Nephron (organoid): Measurements from ENCODE around the gene ZDHHC3.

Experiments used
- H3K27ac Mint-ChIP-seq, 3 experiments: 2 replicates each; pipeline ENCODE4 v1.8.0; 2020; ENCODE audit warnings: mixed read lengths in 3 of 3, mild to moderate bottlenecking in 2 of 3, moderate library complexity in 1 of 3
- H3K27me3 Mint-ChIP-seq: 2 replicates; pipeline ENCODE4 v1.8.0; 2021; ENCODE audit warnings: low read depth, mild to moderate bottlenecking, moderate library complexity, mixed read lengths
- H3K36me3 Mint-ChIP-seq: 2 replicates; pipeline ENCODE4 v1.8.0; 2020; ENCODE audit warnings: low read depth, mixed read lengths
- H3K4me1 Mint-ChIP-seq: 2 replicates; pipeline ENCODE4 v1.8.0; 2020; ENCODE audit warnings: mixed read lengths
- H3K4me3 Mint-ChIP-seq, 3 experiments: 2 replicates each; pipeline ENCODE4 v1.8.0; 2020; ENCODE audit warnings: mild to moderate bottlenecking in 3 of 3, mixed read lengths in 3 of 3, moderate library complexity in 2 of 3
- H3K9me3 Mint-ChIP-seq: 2 replicates; pipeline ENCODE4 v1.8.0; 2020; ENCODE audit warnings: mixed read lengths
- CTCF ChIP-seq, 3 experiments: fragments of 200-600 bp; sonication (generic); IDR thresholded peaks; one replicate each; pipeline ENCODE4 v1.5.0; 2021; ENCODE audit warnings: antibody characterized with exemption in 3 of 3; ENCODE audit not compliant: unreplicated experiment in 3 of 3

ZDHHC3 gene

GRCh38 chr3:44887101-44887500 is 88.9 kb downstream of the ZDHHC3 start:
- no peak overlapping the region for H3K4me3 Mint-ChIP-seq
- no peaks in the 10 kb centered on the region for H3K36me3 Mint-ChIP-seq
- H3K4me1 Mint-ChIP-seq: peaks cover 5% of the 10 kb centered on the region
- no peaks in the 10 kb centered on the region for H3K9me3 Mint-ChIP-seq
- no peak for TF ChIP-seq CTCF (IDR thresholded peaks at IDR 0.05; ENCODE audit: unreplicated experiment in 3 of 3)
- peaks cover 27% of the 10 kb centered on the region for H3K27me3 Mint-ChIP-seq
- H3K27ac Mint-ChIP-seq: no peak overlapping the region

DNA sequence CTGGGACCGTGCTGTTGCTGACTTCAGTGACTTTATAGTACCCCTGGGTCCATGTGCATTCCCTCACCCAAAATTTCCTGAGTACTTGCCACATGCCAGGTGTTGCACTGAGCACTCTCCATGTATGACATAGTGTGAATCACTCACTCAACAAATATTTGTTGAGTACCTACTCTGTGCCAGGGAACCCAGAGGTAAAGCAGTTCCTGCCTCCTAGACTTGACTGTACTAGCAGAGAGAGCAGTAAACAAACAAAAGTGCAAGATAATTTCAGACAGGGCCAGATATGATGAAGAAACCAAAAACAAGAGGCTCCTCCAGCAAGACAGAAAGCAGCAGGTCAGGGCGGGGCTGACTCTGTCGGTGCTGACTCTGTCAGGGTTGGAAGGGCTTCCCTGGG is 89.4 kb downstream of the ZDHHC3 start:
- Mint-ChIP-seq H3K36me3 (no peaks in the 10 kb centered on the region), H3K27me3 (peaks cover 27% of the 10 kb centered on the region), H3K27ac (no peak overlapping the region), H3K4me3 (no peak overlapping the region), H3K4me1 (peaks cover 5% of the 10 kb centered on the region), H3K9me3 (no peaks in the 10 kb centered on the region)
- TF ChIP-seq CTCF (IDR thresholded peaks at IDR 0.05; ENCODE audit: unreplicated experiment in 3 of 3): no peak

GRCh38 chr3:44885618-44886017 is 90.4 kb downstream of the ZDHHC3 start:
- no peak for TF ChIP-seq CTCF (IDR thresholded peaks at IDR 0.05; ENCODE audit: unreplicated experiment in 3 of 3)
- H3K27me3 Mint-ChIP-seq: peaks cover 24% of the 10 kb centered on the region
- H3K4me1 Mint-ChIP-seq: peaks cover 5% of the 10 kb centered on the region
- H3K36me3 Mint-ChIP-seq: no peaks in the 10 kb centered on the region
- no peak overlapping the region for H3K27ac Mint-ChIP-seq
- H3K4me3 Mint-ChIP-seq: no peak overlapping the region
- no peaks in the 10 kb centered on the region for H3K9me3 Mint-ChIP-seq

GRCh38 chr3:44883999-44884431 is 92.0 kb downstream of the ZDHHC3 start:
- H3K36me3 Mint-ChIP-seq: no peaks in the 10 kb centered on the region

GRCh38 chr3:44883213-44883955 is 92.6 kb downstream of the ZDHHC3 start:
- H3K27me3 Mint-ChIP-seq: peaks cover 29% of the 10 kb centered on the region
- H3K4me3 Mint-ChIP-seq: no peak overlapping the region
- no peaks in the 10 kb centered on the region for H3K9me3 Mint-ChIP-seq
- H3K36me3 Mint-ChIP-seq: no peaks in the 10 kb centered on the region
- H3K4me1 Mint-ChIP-seq: peaks cover 5% of the 10 kb centered on the region
- no peak overlapping the region for H3K27ac Mint-ChIP-seq
- TF ChIP-seq CTCF (IDR thresholded peaks at IDR 0.05; ENCODE audit: unreplicated experiment in 3 of 3): no peak

More at GRCh38 chr3:44883999-44884431, 92.0 kb downstream of the ZDHHC3 start:
- H3K27ac Mint-ChIP-seq: no peak overlapping the region
- H3K27me3 Mint-ChIP-seq: peaks cover 29% of the 10 kb centered on the region
- TF ChIP-seq CTCF (IDR thresholded peaks at IDR 0.05; ENCODE audit: unreplicated experiment in 3 of 3): no peak
- no peaks in the 10 kb centered on the region for H3K9me3 Mint-ChIP-seq
- no peak overlapping the region for H3K4me3 Mint-ChIP-seq
- peaks cover 5% of the 10 kb centered on the region for H3K4me1 Mint-ChIP-seq

DNA sequence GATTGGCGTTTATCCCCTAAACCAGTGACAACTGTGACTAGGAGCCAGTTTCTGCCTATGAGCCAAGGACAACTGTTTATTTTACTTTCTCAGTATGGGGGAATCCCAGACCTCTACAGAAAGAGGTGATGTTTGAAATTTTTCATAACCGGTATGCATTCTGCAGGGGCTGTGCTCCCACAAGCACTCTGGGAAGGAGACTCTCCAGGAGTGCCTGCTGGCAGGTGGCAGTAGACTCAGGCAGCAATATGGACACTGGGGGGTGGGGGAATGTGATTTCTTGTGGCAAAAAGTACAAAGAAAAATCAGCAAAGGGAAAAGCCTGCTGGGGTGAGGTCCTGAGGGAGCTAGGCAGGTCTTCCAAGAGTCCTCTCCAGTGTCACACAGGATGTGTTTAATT is 95.7 kb downstream of the ZDHHC3 start:
- H3K9me3 Mint-ChIP-seq: no peaks in the 10 kb centered on the region
- H3K4me1 Mint-ChIP-seq: peaks cover 5% of the 10 kb centered on the region

More for the DNA sequence above, 95.7 kb downstream of the ZDHHC3 start:
- Mint-ChIP-seq H3K27ac (no peak overlapping the region), H3K27me3 (peaks cover 15% of the 10 kb centered on the region), H3K36me3 (no peaks in the 10 kb centered on the region), H3K4me3 (no peak overlapping the region)
- TF ChIP-seq CTCF (IDR thresholded peaks at IDR 0.05; ENCODE audit: unreplicated experiment in 3 of 3): no peak
